SH-SY5Y (cell line): ENCODE measurements around the gene UVSSA.

Experiments used
- GATA2 ChIP-seq: IDR thresholded peaks from 2 replicates; pipeline ENCODE4 v1.6.1; 2011; ENCODE audit warnings: mild to moderate bottlenecking, low read depth, low read length
- GATA3 ChIP-seq: IDR thresholded peaks from 2 replicates; pipeline ENCODE4 v1.6.1; 2011; ENCODE audit warnings: low read depth, mild to moderate bottlenecking, low read length, moderate library complexity

UVSSA gene

DNA sequence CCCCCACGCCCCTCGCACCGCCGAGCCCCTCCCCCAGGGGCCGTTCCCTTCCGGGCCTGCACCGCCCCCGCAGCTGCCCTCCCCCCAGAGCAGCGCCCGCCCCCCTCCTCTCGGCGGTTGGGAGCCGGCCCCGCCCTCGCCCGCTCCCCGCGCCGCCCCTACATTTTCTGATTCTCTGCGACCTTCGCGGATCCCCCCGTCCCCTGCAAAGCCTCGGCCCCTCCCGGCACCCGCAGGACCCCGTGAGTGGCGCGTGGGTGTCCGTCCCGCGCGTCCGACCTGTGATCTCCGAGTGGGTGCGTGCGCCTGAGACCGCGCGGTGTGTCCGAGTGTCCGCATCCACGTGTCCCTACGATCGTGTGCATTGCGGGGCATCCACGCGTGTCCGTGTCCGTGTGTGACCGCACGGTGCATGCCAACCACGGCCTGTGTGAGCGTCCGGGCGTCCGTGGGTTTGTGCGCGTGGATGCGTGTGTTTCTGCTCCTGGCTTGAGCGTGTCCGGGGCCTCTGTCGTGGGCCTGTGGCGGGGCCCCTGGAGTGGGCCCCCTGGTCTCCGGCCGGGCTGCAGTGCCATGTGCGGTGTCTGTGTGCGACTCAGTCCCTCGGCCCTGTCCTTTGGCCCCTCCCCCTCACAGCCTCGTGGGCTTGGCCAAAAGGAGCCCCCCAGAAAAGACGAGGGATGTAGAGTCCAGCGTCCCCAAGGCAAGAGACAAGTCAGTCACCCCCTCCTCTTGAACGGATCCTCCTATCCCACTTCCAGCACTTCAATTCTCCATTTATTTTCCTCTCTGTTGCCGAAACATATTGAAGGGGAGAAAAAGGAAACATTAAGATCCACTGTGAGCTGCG is 68.0 kb downstream of the UVSSA start:
- TF ChIP-seq GATA2 (no peak), GATA3 (no peak)

- TF ChIP-seq GATA3 (no peak), GATA2 (no peak)
Observed at GRCh38 chr4:1415681-1415981, 68.6 kb downstream of the UVSSA start.

- TF ChIP-seq GATA2 (no peak), GATA3 (no peak)
Observed at GRCh38 chr4:1416051-1416947, 69.3 kb downstream of the UVSSA start.

DNA sequence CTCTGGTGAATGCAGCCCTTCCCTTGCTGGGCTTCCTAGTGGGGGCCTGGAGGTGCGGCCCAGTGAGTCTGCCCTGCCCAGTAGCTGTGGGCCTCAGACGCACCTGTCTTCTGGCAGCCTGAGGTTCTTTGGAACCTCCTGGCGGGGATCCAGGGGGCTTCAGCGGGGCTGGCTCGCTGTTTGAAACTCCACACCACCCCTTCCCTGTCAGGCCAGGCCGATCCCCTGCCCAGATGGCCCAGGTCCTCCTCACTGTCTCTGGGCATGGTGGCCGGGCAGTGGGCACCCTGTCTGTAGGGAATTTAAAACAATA is 69.9 kb downstream of the UVSSA start:
- TF ChIP-seq GATA2, result no peak
- no peak for TF ChIP-seq GATA3

GRCh38 chr4:1417522-1418390 is 70.7 kb downstream of the UVSSA start:
- TF ChIP-seq GATA3 (no peak), GATA2 (no peak)

DNA sequence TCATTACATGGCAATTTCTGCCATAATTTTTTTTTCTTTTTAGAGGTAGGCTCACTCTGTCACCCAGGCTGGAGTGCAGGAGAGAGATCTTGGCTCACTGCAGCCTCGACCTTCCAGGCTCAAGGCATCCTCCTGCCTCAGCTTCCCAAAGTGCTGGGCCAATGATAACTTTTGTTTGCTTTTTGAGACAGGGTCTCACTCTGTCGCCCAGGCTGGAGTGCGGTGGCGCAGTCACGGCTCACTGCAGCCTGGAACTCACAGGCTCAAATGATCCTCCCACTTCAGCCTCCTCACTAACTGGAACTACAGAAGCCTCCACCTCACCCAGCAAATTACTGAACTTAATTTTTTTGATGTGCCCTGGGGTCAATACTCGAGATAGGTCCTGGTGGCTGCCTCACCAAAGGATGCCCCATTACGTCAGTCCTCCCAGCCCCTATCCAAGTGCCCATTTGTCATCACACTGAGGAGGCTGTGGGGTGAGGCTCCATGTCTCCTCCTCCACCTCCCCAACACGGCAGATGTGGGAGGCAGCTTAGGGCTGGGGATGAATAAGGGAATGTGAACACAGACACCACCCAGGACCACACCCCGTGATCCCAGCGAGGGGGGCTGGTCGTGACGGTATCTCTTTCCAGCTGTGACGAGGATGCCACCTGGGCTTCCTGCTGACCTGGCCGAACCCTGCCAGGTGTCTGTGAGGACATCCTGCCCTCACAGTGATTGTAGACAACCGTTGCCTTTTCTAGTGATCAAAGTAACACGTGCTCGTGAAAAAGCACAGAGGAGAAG is 71.7 kb downstream of the UVSSA start:
- no peak for TF ChIP-seq GATA3
- no peak for TF ChIP-seq GATA2

- TF ChIP-seq GATA3, result no peak
- TF ChIP-seq GATA2, result no peak
Observed at GRCh38 chr4:1419708-1420107, 72.7 kb downstream of the UVSSA start.

DNA sequence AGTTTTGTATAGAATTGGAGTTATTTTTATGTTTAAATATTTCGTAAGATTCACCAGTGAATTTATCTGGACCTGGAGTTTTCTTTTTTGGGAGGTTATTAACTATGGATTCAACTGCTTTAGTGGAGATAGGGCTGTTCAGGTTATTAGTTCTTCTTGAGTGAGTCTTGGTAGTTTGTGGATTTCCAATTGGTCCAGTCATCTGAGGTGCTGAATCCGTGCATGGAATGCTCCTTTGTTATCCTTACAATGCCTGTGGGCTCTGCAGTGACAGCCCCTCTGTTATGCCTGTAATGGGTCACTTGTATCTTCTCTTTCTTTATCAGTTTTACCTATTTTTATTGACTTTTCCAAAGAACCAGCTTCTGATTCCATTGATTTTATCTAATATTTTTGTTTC is 74.6 kb downstream of the UVSSA start:
- TF ChIP-seq GATA3 (no peak), GATA2 (no peak)

DNA sequence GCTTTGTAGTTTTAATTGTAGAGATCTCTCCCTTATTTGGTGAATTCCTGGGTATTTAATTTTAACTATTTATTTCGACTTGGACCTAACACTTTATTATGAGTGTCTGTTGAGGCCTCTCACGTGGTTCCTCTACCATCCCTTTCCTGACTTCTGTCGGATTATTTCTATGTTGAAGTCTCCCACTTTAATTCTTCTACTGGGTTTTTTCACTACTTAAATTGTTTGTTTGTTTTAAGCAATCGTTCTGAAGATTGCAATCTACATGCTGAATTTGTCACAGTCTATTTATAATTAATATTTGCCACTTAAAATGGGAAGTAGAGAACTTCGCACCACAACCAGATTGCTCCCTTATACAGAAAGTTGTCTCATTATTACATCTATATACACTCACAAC is 80.0 kb downstream of the UVSSA start:
- TF ChIP-seq GATA3 (no peak), GATA2 (no peak)
